Measurements from ENCODE around the gene CRYBG2. TPM values are rescaled to one million over a fixed set of nuclear protein-coding genes. Genes with fewer than 3 reads are reported as not detected.

Gene CRYBG2
- total and polyA plus RNA-seq, 2 of the 13 experiments (the other 11 are each of a cell fraction or from before 2014, with no cell fraction given), result 1.3 to 2.9 TPM

- TF ChIP-seq GPBP1L1 (CRISPR knock-in tag; IDR thresholded peaks at IDR 0.05) (no peak), PCBP1 (IDR thresholded peaks at IDR 0.05; ENCODE audit: borderline replicate concordance, low read depth, low read length) (no peak), TP53 (CRISPR knock-in tag; conservative IDR thresholded peaks at IDR 0.05) (no peak), CENPX (CRISPR knock-in tag; IDR thresholded peaks at IDR 0.05) (no peak), STAT5B (CRISPR knock-in tag; IDR thresholded peaks at IDR 0.05) (no peak), ISL2 (CRISPR knock-in tag; IDR thresholded peaks at IDR 0.05) (no peak), TERF1 (CRISPR knock-in tag; IDR thresholded peaks at IDR 0.05) (no peak), CREB1 (IDR thresholded peaks at IDR 0.05) (peak; percentile 97), CREB1 (CRISPR knock-in tag; IDR thresholded peaks at IDR 0.05) (peak; percentile 87), ZNF672 (CRISPR knock-in tag; IDR thresholded peaks at IDR 0.05) (no peak), GTF2F1 (IDR thresholded peaks at IDR 0.05; ENCODE audit: low read length) (no peak), TRIM24 (CRISPR knock-in tag; IDR thresholded peaks at IDR 0.05) (no peak), ZNF407 (CRISPR knock-in tag; IDR thresholded peaks at IDR 0.05; ENCODE audit: not compliant biosample characterization) (no peak), ZNF709 (CRISPR knock-in tag; IDR thresholded peaks at IDR 0.05) (no peak), ZNF598 (CRISPR knock-in tag; IDR thresholded peaks at IDR 0.05; ENCODE audit: borderline replicate concordance) (0 out of 2 replicates have a peak, but pooled peaks have one; percentile 31), GZF1 (CRISPR knock-in tag; IDR thresholded peaks at IDR 0.05) (no peak), EED (CRISPR knock-in tag; IDR thresholded peaks at IDR 0.05) (no peak), KLF13 (CRISPR knock-in tag; IDR thresholded peaks at IDR 0.05) (no peak), NFKB2 (CRISPR knock-in tag; IDR thresholded peaks at IDR 0.05; ENCODE audit: borderline replicate concordance) (0 out of 2 replicates have a peak, but pooled peaks have one; percentile 29)
These were observed 4.8 kb upstream of the CRYBG2 start (continued) for GRCh38 chr1:26358411-26359384.
